Measurements from ENCODE around the gene NTPCR. TPM values are rescaled to one million over a fixed set of nuclear protein-coding genes. Genes with fewer than 3 reads are reported as not detected.

The NTPCR gene
- total RNA-seq, 2 experiments from 2014 or later, result 8.5 to 9.3 TPM

DNA sequence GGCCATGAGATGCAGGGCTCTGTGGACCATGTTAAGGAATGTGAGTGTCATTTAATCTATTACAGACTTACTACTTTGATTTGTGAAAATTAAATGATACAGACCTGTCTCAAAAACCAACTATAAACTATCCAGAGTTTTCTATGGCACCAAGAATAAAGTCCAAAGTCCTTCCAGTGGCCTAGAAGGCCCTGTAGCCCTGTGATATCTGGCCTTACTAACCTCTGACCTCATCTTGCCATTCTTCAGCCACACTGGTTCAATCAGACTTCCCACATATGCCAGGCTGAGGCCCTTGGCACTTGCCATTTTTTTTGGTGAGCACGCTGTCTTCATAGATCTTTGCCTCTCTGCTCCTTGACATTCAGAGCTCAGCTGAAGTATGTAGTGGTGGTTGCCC lies 7.7 kb downstream of the NTPCR start:
- no peaks in the 10 kb centered on the region for H3K27me3 Mint-ChIP-seq
- TF ChIP-seq, protein P1, sequence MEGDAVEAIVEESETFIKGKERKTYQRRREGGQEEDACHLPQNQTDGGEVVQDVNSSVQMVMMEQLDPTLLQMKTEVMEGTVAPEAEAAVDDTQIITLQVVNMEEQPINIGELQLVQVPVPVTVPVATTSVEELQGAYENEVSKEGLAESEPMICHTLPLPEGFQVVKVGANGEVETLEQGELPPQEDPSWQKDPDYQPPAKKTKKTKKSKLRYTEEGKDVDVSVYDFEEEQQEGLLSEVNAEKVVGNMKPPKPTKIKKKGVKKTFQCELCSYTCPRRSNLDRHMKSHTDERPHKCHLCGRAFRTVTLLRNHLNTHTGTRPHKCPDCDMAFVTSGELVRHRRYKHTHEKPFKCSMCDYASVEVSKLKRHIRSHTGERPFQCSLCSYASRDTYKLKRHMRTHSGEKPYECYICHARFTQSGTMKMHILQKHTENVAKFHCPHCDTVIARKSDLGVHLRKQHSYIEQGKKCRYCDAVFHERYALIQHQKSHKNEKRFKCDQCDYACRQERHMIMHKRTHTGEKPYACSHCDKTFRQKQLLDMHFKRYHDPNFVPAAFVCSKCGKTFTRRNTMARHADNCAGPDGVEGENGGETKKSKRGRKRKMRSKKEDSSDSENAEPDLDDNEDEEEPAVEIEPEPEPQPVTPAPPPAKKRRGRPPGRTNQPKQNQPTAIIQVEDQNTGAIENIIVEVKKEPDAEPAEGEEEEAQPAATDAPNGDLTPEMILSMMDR (IDR thresholded peaks at IDR 0.05), result no peak
- peaks cover 81% of the 10 kb centered on the region for H3K36me3 Mint-ChIP-seq (ENCODE audit: low read depth)
- CTCF ChIA-PET, result no interaction called here
- peaks cover 4% of the 10 kb centered on the region for H3K9me3 Mint-ChIP-seq
- Histone ChIP-seq H3K9me3 (ENCODE audit: control insufficient read depth in 1 of 2, insufficient read depth in 1 of 2, low read length in 2 of 2) (peaks cover 0 to 5% of the 10 kb centered on the region in 2 experiments), H3K36me3 (ENCODE audit: insufficient read depth, low read length) (peaks cover 37% of the 10 kb centered on the region), H3K4me3 (ENCODE audit: low read length) (no peak overlapping the region), H3K4me1 (ENCODE audit: insufficient read depth, low read length) (peaks cover under 1% of the 10 kb centered on the region), H3K27ac (ENCODE audit: low read depth in 1 of 2, low read length in 2 of 2) (no peak overlapping the region), H3K27me3 (ENCODE audit: control insufficient read depth in 1 of 2, insufficient read depth in 2 of 2, low read length in 2 of 2) (no peaks in the 10 kb centered on the region)
- no peak overlapping the region for H3K4me3 Mint-ChIP-seq
- ATAC-seq (ENCODE audit: poor library complexity) (no peak), DNase-seq (no peak)
- H3K4me1 Mint-ChIP-seq (ENCODE audit: low read depth), result peaks cover 34% of the 10 kb centered on the region
- no peak overlapping the region for H3K27ac Mint-ChIP-seq
- POLR2A ChIA-PET, result no interaction called here
- intact Hi-C loops (cut with DNase I, micrococcal nuclease), result loop anchor here in 1 of 2 experiments (10.0 kb wide), 1 partner anchor 153 kb away; the partner anchor contains the start of gene MAP10

DNA sequence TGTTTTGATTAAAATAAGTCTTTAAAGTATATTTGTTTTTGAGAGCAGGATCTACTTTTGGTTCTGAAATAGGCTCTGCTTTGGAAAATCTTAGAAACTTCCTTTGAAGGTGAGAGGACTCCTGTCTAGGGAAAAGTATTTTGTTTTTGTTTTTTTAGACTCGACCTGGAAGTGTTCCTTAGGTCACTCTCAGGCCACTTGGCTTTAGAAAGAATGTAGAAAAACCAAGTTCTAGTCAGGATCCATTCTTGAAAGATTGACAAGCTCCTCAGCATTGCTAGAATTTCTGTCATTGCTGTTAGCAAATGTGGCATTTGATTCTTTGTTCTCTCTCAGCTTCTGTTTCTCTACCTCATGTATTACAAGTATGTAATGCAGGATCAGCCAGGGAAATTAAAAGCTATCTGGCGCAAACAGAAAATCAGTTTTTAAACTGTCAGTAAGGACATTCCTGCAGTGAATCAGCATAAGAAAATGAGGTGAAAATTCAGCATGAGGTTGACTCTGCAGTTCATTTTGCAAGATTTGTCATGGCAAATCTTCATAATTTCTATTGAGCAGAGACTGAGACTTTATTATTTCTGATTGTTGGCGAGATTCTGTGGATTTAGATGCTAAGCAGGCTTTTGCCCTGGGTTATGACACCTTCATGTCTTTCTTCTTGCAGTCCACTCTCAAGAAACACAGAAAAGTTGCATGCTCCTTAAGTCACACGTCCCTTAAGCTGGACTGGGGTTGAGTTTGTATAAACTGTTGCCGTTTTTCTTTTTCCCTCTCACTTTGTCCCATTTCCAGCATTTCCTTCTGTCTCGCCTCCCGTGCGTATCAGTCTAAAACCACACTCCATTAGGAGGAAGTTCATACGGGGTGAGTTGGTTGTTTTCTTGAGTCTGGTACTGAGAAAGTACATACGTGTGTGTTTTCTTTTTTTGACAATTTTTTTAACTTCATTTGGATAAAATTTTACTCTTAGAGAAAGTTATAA lies 12.6 kb downstream of the NTPCR start:
- TF ChIP-seq, protein P1 (IDR thresholded peaks at IDR 0.05), result no peak
- H3K4me1 ChIP-seq (ENCODE audit: insufficient read depth, low read length), result peaks cover 4% of the 10 kb centered on the region
- Mint-ChIP-seq H3K4me3 (peak overlapping the region; percentile 54), H3K27me3 (no peaks in the 10 kb centered on the region), H3K36me3 (ENCODE audit: low read depth) (peaks cover 82% of the 10 kb centered on the region), H3K9me3 (no peaks in the 10 kb centered on the region), H3K27ac (peak overlapping the region; percentile 68), H3K4me1 (ENCODE audit: low read depth) (peaks cover 41% of the 10 kb centered on the region)
- H3K27ac ChIP-seq (ENCODE audit: low read depth in 1 of 2, low read length in 2 of 2), result no peak overlapping the region
- H3K4me3 ChIP-seq (ENCODE audit: low read length), result no peak overlapping the region
- intact Hi-C loops (cut with DNase I, micrococcal nuclease), result loop anchor here in 1 of 2 experiments (5.0 kb wide), 1 partner anchor 36 kb away; no protein-coding TSS in a partner anchor
- peaks cover 19% of the 10 kb centered on the region for H3K36me3 ChIP-seq (ENCODE audit: insufficient read depth, low read length)
- ChIA-PET CTCF (no interaction called here), POLR2A (interaction anchor here (0.8 to 1.2 kb wide), 3 partner anchors 11 to 39 kb away, joined by 3 to 4 read pairs (median 3); no protein-coding TSS in a partner anchor)
- ATAC-seq (ENCODE audit: poor library complexity) (peak; percentile 52), DNase-seq (no peak)
- peaks cover 0 to 4% of the 10 kb centered on the region in 2 experiments for H3K9me3 ChIP-seq (ENCODE audit: control insufficient read depth in 1 of 2, insufficient read depth in 1 of 2, low read length in 2 of 2)
- no peaks in the 10 kb centered on the region for H3K27me3 ChIP-seq (ENCODE audit: control insufficient read depth in 1 of 2, insufficient read depth in 2 of 2, low read length in 2 of 2)

DNA sequence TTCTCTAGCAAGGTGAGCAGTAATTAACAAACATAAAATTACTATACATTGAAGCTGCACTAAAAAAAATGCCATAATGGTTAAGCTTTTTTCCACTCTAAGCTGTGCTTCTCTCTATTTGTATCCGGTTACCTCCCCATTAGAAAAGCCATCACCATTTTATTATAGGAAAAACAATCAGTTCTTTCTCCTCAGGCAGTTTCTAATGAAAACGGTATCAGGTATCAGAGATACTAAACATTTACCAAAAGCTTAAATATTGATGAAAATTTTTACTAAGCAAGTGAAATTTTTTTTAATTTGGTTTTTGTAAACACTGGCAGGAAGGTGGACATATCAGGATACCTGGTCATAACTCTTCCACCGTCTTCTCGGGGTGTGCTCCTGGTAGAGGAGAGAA lies 14.2 kb downstream of the NTPCR start:
- Mint-ChIP-seq H3K27ac (no peak overlapping the region), H3K27me3 (no peaks in the 10 kb centered on the region), H3K9me3 (no peaks in the 10 kb centered on the region), H3K4me1 (ENCODE audit: low read depth) (peaks cover 53% of the 10 kb centered on the region), H3K36me3 (ENCODE audit: low read depth) (peaks cover 82% of the 10 kb centered on the region), H3K4me3 (no peak overlapping the region)
- peaks cover 22% of the 10 kb centered on the region for H3K36me3 ChIP-seq (ENCODE audit: insufficient read depth, low read length)
- TF ChIP-seq, protein P1 (IDR thresholded peaks at IDR 0.05), result no peak
- ATAC-seq (ENCODE audit: poor library complexity) (no peak), DNase-seq (no peak)
- peaks cover 4% of the 10 kb centered on the region for H3K4me1 ChIP-seq (ENCODE audit: insufficient read depth, low read length)
- no peak overlapping the region for H3K27ac ChIP-seq (ENCODE audit: low read depth in 1 of 2, low read length in 2 of 2)
- POLR2A ChIA-PET, result interaction anchor here (1.3 kb wide), 1 partner anchor 12 kb away, joined by 3 read pairs; no protein-coding TSS in a partner anchor
- CTCF ChIA-PET, result no interaction called here
- no peaks in the 10 kb centered on the region for H3K9me3 ChIP-seq (ENCODE audit: control insufficient read depth in 1 of 2, insufficient read depth in 1 of 2, low read length in 2 of 2)
- intact Hi-C loops (cut with DNase I, micrococcal nuclease), result loop anchor here in 1 of 2 experiments (5.0 kb wide), 1 partner anchor 37 kb away; no protein-coding TSS in a partner anchor
- H3K27me3 ChIP-seq (ENCODE audit: control insufficient read depth in 1 of 2, insufficient read depth in 2 of 2, low read length in 2 of 2), result no peaks in the 10 kb centered on the region
- no peak overlapping the region for H3K4me3 ChIP-seq (ENCODE audit: low read length)
